NCI-H226 (cell line): ENCODE data around the gene MSANTD2.
A peak's percentile ranks its signal among the peaks of the same experiment; 100 is the strongest.

Experiments
- DNase-seq: peaks from one replicate; pipeline ENCODE4 v3.0.0-alpha.2; 2015

MSANTD2 gene

GRCh38 chr11:124752471-124753102 lies 47.6 kb downstream of the MSANTD2 start:
- no peak for DNase-seq

- DNase-seq: no peak
Measured at GRCh38 chr11:124751741-124752470, 48.3 kb downstream of the MSANTD2 start, which contains the start of gene VSIG2. Gene VSIG2 (minus strand): TSS chr11:124752255. CDS start chr11:124752137, 118 bp downstream.

GRCh38 chr11:124751391-124751740 lies 48.8 kb downstream of the MSANTD2 start:
- DNase-seq: no peak

GRCh38 chr11:124749912-124750311 lies 50.3 kb downstream of the MSANTD2 start:
- no peak for DNase-seq

GRCh38 chr11:124748481-124749343 lies 51.5 kb downstream of the MSANTD2 start:
- peak; percentile 21 for DNase-seq

- no peak for DNase-seq
Measured at GRCh38 chr11:124748100-124748418, 52.1 kb downstream of the MSANTD2 start.

- no peak for DNase-seq
Measured at GRCh38 chr11:124747406-124748099, 52.7 kb downstream of the MSANTD2 start.

GRCh38 chr11:124746621-124747243 lies 53.5 kb downstream of the MSANTD2 start:
- peak; percentile 86 for DNase-seq

GRCh38 chr11:124745835-124746620 lies 54.2 kb downstream of the MSANTD2 start:
- no peak for DNase-seq

- no peak for DNase-seq
Measured at GRCh38 chr11:124745270-124745834, 54.9 kb downstream of the MSANTD2 start.

- no peak for DNase-seq
Measured at GRCh38 chr11:124743050-124743449, 57.2 kb downstream of the MSANTD2 start.

- no peak for DNase-seq
Measured at GRCh38 chr11:124742555-124742954, 57.7 kb downstream of the MSANTD2 start.

- no peak for DNase-seq
Measured at GRCh38 chr11:124740277-124740882, 59.8 kb downstream of the MSANTD2 start.

GRCh38 chr11:124739479-124740276 lies 60.5 kb downstream of the MSANTD2 start, which contains the start of gene NRGN:
Gene NRGN (plus strand): TSS chr11:124739942. CDS start chr11:124740085, 143 bp downstream.
- DNase-seq: peak; percentile 91

- no peak for DNase-seq
Measured at GRCh38 chr11:124738713-124739478, 61.3 kb downstream of the MSANTD2 start.

GRCh38 chr11:124737638-124738305 lies 62.4 kb downstream of the MSANTD2 start:
- DNase-seq: no peak

GRCh38 chr11:124736736-124737135 lies 63.5 kb downstream of the MSANTD2 start:
- DNase-seq: no peak

- DNase-seq: no peak
Measured at GRCh38 chr11:124732230-124732629, 68.0 kb downstream of the MSANTD2 start.

GRCh38 chr11:124729571-124729970 lies 70.6 kb downstream of the MSANTD2 start:
- DNase-seq: no peak
